K562 (cell line): ENCODE measurements around the gene EIF3I. TPM values are rescaled to one million over a fixed set of nuclear protein-coding genes. Genes with fewer than 3 reads are reported as not detected.
A peak's percentile ranks its signal among the peaks of the same experiment; 100 is the strongest.

Experiments used
- TAF9B ChIP-seq: fragments of 450-650 bp; IDR thresholded peaks from 2 replicates; pipeline ENCODE4 v1.6.1; 2018; ENCODE audit warnings: mild to moderate bottlenecking; ENCODE audit not compliant: partially characterized antibody
- XRCC4 ChIP-seq: IDR thresholded peaks from one replicate; pipeline ENCODE4 v1.6.1; 2011; ENCODE audit not compliant: insufficient read depth, insufficient read length; ENCODE audit errors: extremely low read depth
- polyA plus RNA-seq, 8 experiments: library from polyadenylated mRNA; depleted of rRNA in 4 of 8; stranded (reverse) in 5 of 8; unstranded in 3 of 8; fragments of >200 nt; fragmentation: Nextera tagmentation in 2 of 8; fragmentation: Illumina TruSeq in 1 of 8; extraction: Ambion mirVana in 2 of 8; extraction: Trizol in 1 of 8; gene quantifications; 2 replicates each; pipeline versions ENCODE4 v1.2.1 to v1.2.3, GENCODE V29; 2011 to 2014; ENCODE audit warnings: inconsistent platforms in 1 of 8, missing spikeins in 1 of 8
- total RNA-seq, 7 experiments: library from RNA; depleted of rRNA in 6 of 7; stranded (reverse); fragments of >200 nt in 6 of 7; fragmentation: Illumina TruSeq in 2 of 7; extraction: Trizol in 2 of 7; gene quantifications; 2 replicates each; pipeline versions ENCODE4 v1.2.1 to v1.2.3, GENCODE V29; 2011 to 2021; ENCODE audit warnings: low replicate concordance in 1 of 7
- TF ChIP-seq, protein P1 (sequence below): fragments of 450-650 bp; IDR thresholded peaks from 2 replicates; pipeline ENCODE4 v1.6.1; 2016; ENCODE audit warnings: borderline replicate concordance
- TF ChIP-seq, protein P2 (sequence below): fragments of 450-650 bp; IDR thresholded peaks from 2 replicates; pipeline ENCODE4 v1.6.1; 2016; ENCODE audit warnings: mild to moderate bottlenecking, moderate library complexity
- TF ChIP-seq, protein P3 (sequence below): fragments of 200-800 bp; sonication (Bioruptor generic); IDR thresholded peaks from 2 replicates; pipeline ENCODE4 v1.6.1; 2017; ENCODE audit warnings: missing genetic modification characterization, missing compliant biosample characterization
- TF ChIP-seq, protein P4 (sequence below): fragments of 450-650 bp; IDR thresholded peaks from 2 replicates; pipeline ENCODE4 v1.6.1; 2016; ENCODE audit warnings: antibody characterized with exemption
- TF ChIP-seq, protein P5 (sequence below), 3 experiments: IDR thresholded peaks in 2 of 3; conservative IDR thresholded peaks in 1 of 3; 2 replicates each; pipeline ENCODE4 v1.5.1; 2011 to 2012; ENCODE audit warnings: low read length in 3 of 3, mild to moderate bottlenecking in 3 of 3, control low read depth in 2 of 3, improper control_type of control experiment in 1 of 3, inconsistent platforms in 1 of 3, low read depth in 1 of 3, mixed read lengths in 1 of 3, moderate library complexity in 1 of 3; ENCODE audit not compliant: insufficient read depth in 2 of 3

Gene EIF3I
- total and polyA plus RNA-seq, 9 of the 15 experiments (the other 6 are each of a cell fraction or from before 2014, with no cell fraction given): 414 to 1,526 (median 635) TPM

DNA sequence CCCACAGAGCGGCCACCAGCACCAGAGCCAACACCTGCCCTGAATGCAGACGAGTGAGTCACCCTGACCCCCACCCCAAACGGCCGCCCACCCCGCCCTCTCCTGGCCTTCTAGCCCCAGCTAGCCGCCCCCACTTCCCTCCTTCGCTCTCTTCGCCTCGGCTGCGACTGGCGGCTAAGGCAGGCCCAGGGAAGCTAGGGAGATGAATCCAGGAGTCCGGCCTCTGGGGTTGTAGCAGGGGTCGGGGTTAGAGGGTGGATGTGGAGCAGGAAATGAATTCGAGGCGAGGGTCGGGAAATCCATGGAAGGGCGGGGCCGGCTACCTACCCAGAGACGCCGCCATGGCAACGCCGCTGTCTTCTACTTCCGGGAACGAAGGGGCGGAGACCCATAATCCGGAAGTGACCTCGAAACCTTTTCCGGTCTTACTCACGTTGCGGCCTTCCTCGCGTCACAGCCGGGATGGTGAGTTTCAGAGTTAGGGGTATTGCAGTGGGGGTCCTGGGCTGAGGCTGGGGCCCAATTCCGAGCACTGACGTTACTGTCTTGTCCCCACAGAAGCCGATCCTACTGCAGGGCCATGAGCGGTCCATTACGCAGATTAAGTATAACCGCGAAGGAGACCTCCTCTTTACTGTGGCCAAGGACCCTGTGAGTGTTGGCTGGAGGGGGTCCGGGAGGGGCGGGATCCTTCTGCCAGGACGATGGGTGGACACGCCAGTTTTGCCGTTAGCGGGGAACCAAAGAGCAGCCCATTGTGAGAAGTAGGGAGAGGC lies at the start of gene EIF3I, which contains the start of gene TMEM234 (continued):
- TF ChIP-seq, protein P1, sequence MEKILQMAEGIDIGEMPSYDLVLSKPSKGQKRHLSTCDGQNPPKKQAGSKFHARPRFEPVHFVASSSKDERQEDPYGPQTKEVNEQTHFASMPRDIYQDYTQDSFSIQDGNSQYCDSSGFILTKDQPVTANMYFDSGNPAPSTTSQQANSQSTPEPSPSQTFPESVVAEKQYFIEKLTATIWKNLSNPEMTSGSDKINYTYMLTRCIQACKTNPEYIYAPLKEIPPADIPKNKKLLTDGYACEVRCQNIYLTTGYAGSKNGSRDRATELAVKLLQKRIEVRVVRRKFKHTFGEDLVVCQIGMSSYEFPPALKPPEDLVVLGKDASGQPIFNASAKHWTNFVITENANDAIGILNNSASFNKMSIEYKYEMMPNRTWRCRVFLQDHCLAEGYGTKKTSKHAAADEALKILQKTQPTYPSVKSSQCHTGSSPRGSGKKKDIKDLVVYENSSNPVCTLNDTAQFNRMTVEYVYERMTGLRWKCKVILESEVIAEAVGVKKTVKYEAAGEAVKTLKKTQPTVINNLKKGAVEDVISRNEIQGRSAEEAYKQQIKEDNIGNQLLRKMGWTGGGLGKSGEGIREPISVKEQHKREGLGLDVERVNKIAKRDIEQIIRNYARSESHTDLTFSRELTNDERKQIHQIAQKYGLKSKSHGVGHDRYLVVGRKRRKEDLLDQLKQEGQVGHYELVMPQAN: peak; percentile 97
- TF ChIP-seq, protein P2, sequence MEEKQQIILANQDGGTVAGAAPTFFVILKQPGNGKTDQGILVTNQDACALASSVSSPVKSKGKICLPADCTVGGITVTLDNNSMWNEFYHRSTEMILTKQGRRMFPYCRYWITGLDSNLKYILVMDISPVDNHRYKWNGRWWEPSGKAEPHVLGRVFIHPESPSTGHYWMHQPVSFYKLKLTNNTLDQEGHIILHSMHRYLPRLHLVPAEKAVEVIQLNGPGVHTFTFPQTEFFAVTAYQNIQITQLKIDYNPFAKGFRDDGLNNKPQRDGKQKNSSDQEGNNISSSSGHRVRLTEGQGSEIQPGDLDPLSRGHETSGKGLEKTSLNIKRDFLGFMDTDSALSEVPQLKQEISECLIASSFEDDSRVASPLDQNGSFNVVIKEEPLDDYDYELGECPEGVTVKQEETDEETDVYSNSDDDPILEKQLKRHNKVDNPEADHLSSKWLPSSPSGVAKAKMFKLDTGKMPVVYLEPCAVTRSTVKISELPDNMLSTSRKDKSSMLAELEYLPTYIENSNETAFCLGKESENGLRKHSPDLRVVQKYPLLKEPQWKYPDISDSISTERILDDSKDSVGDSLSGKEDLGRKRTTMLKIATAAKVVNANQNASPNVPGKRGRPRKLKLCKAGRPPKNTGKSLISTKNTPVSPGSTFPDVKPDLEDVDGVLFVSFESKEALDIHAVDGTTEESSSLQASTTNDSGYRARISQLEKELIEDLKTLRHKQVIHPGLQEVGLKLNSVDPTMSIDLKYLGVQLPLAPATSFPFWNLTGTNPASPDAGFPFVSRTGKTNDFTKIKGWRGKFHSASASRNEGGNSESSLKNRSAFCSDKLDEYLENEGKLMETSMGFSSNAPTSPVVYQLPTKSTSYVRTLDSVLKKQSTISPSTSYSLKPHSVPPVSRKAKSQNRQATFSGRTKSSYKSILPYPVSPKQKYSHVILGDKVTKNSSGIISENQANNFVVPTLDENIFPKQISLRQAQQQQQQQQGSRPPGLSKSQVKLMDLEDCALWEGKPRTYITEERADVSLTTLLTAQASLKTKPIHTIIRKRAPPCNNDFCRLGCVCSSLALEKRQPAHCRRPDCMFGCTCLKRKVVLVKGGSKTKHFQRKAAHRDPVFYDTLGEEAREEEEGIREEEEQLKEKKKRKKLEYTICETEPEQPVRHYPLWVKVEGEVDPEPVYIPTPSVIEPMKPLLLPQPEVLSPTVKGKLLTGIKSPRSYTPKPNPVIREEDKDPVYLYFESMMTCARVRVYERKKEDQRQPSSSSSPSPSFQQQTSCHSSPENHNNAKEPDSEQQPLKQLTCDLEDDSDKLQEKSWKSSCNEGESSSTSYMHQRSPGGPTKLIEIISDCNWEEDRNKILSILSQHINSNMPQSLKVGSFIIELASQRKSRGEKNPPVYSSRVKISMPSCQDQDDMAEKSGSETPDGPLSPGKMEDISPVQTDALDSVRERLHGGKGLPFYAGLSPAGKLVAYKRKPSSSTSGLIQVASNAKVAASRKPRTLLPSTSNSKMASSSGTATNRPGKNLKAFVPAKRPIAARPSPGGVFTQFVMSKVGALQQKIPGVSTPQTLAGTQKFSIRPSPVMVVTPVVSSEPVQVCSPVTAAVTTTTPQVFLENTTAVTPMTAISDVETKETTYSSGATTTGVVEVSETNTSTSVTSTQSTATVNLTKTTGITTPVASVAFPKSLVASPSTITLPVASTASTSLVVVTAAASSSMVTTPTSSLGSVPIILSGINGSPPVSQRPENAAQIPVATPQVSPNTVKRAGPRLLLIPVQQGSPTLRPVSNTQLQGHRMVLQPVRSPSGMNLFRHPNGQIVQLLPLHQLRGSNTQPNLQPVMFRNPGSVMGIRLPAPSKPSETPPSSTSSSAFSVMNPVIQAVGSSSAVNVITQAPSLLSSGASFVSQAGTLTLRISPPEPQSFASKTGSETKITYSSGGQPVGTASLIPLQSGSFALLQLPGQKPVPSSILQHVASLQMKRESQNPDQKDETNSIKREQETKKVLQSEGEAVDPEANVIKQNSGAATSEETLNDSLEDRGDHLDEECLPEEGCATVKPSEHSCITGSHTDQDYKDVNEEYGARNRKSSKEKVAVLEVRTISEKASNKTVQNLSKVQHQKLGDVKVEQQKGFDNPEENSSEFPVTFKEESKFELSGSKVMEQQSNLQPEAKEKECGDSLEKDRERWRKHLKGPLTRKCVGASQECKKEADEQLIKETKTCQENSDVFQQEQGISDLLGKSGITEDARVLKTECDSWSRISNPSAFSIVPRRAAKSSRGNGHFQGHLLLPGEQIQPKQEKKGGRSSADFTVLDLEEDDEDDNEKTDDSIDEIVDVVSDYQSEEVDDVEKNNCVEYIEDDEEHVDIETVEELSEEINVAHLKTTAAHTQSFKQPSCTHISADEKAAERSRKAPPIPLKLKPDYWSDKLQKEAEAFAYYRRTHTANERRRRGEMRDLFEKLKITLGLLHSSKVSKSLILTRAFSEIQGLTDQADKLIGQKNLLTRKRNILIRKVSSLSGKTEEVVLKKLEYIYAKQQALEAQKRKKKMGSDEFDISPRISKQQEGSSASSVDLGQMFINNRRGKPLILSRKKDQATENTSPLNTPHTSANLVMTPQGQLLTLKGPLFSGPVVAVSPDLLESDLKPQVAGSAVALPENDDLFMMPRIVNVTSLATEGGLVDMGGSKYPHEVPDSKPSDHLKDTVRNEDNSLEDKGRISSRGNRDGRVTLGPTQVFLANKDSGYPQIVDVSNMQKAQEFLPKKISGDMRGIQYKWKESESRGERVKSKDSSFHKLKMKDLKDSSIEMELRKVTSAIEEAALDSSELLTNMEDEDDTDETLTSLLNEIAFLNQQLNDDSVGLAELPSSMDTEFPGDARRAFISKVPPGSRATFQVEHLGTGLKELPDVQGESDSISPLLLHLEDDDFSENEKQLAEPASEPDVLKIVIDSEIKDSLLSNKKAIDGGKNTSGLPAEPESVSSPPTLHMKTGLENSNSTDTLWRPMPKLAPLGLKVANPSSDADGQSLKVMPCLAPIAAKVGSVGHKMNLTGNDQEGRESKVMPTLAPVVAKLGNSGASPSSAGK: no peak
- TF ChIP-seq, protein P3, sequence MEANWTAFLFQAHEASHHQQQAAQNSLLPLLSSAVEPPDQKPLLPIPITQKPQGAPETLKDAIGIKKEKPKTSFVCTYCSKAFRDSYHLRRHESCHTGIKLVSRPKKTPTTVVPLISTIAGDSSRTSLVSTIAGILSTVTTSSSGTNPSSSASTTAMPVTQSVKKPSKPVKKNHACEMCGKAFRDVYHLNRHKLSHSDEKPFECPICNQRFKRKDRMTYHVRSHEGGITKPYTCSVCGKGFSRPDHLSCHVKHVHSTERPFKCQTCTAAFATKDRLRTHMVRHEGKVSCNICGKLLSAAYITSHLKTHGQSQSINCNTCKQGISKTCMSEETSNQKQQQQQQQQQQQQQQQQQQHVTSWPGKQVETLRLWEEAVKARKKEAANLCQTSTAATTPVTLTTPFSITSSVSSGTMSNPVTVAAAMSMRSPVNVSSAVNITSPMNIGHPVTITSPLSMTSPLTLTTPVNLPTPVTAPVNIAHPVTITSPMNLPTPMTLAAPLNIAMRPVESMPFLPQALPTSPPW: peak; percentile 84
- no peak for TF ChIP-seq XRCC4
- TF ChIP-seq TAF9B: peak; percentile 78
- TF ChIP-seq, protein P4, sequence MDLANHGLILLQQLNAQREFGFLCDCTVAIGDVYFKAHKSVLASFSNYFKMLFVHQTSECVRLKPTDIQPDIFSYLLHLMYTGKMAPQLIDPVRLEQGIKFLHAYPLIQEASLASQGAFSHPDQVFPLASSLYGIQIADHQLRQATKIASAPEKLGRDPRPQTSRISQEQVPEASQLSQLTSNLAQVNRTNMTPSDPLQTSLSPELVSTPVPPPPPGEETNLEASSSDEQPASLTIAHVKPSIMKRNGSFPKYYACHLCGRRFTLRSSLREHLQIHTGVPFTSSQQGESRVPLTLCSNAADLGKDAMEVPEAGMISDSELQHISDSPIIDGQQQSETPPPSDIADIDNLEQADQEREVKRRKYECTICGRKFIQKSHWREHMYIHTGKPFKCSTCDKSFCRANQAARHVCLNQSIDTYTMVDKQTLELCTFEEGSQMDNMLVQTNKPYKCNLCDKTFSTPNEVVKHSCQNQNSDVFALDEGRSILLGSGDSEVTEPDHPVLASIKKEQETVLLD: no peak
- TF ChIP-seq, protein P5, sequence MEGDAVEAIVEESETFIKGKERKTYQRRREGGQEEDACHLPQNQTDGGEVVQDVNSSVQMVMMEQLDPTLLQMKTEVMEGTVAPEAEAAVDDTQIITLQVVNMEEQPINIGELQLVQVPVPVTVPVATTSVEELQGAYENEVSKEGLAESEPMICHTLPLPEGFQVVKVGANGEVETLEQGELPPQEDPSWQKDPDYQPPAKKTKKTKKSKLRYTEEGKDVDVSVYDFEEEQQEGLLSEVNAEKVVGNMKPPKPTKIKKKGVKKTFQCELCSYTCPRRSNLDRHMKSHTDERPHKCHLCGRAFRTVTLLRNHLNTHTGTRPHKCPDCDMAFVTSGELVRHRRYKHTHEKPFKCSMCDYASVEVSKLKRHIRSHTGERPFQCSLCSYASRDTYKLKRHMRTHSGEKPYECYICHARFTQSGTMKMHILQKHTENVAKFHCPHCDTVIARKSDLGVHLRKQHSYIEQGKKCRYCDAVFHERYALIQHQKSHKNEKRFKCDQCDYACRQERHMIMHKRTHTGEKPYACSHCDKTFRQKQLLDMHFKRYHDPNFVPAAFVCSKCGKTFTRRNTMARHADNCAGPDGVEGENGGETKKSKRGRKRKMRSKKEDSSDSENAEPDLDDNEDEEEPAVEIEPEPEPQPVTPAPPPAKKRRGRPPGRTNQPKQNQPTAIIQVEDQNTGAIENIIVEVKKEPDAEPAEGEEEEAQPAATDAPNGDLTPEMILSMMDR (IDR thresholded peaks at IDR 0.05 in 2 of 3, conservative IDR thresholded peaks at IDR 0.05 in 1 of 3; ENCODE audit: insufficient read depth in 2 of 3, low read depth in 1 of 3, low read length in 3 of 3): no peak
